GM23248 (cell line): ENCODE results near the gene LONP2.

Source experiments
- EZH2 ChIP-seq: fragments of 200-600 bp; sonication (generic); IDR thresholded peaks from 2 replicates; pipeline ENCODE4 v1.6.1; 2018; ENCODE audit warnings: antibody characterized with exemption, mild to moderate bottlenecking; ENCODE audit not compliant: insufficient read depth, poor library complexity, severe bottlenecking
- EZH2phosphoT487 ChIP-seq: fragments of 200-600 bp; sonication (generic); IDR thresholded peaks from 2 replicates; pipeline ENCODE4 v1.6.1; 2018; ENCODE audit warnings: antibody characterized with exemption, moderate library complexity, mild to moderate bottlenecking, low read depth; ENCODE audit not compliant: insufficient read depth

- TF ChIP-seq EZH2, result no peak
- TF ChIP-seq EZH2phosphoT487, result no peak
Observed at GRCh38 chr16:48225456-48225855, 18.6 kb upstream of the LONP2 start.
